Omental fat pad (tissue), 4 donors: ENCODE data around the gene VPS39. TPM values are rescaled to one million over a fixed set of nuclear protein-coding genes. Genes with fewer than 3 reads are reported as not detected.

Experiments used
- ATAC-seq: fragments of 150-250 bp; one replicate; pipeline ENCODE4 v1.9.1; 2016; ENCODE audit warnings: mild to moderate bottlenecking, moderate library complexity; ENCODE audit not compliant: low FRiP score
- DNase-seq: peaks from one replicate; pipeline ENCODE4 v3.0.0-alpha.2; 2019; ENCODE audit warnings: low spot score
- total RNA-seq, 4 donors: library from RNA; depleted of rRNA; stranded (reverse); fragments of >200 nt; gene quantifications; one replicate each; pipeline ENCODE4 v1.1.0, GENCODE V29; 2016
- TF ChIP-seq, protein P1 (sequence below), 3 donors: fragments of 450-650 bp; IDR thresholded peaks; one replicate each; pipeline ENCODE4 v1.5.1; 2016 to 2017; ENCODE audit warnings: antibody characterized with exemption in 3 of 3, mild to moderate bottlenecking in 3 of 3, moderate library complexity in 2 of 3

Gene VPS39
- total RNA-seq, 4 donors from 2014 or later: 61.0 to 134 (median 73.8) TPM

DNA sequence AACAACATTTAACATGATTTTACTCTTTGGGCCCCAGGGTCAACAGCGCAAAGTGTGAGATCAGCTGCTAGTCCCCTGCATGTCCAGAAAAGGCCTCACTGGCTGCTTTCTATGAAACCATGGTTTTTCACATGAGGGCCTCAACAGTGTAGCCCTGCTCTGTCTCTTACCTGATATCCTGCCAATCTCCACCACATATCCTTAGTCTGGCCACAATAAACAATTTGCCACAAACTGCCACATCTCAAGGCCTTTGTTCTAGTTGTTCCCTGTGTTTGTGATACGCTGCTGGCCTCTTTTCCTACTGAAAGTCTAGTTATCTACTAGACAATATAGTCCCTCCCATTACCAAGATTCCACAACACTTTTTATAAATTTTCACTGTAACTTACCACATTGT, 17.7 kb downstream of the VPS39 start:
- DNase-seq (no peak), ATAC-seq (no peak)
- TF ChIP-seq, protein P1, sequence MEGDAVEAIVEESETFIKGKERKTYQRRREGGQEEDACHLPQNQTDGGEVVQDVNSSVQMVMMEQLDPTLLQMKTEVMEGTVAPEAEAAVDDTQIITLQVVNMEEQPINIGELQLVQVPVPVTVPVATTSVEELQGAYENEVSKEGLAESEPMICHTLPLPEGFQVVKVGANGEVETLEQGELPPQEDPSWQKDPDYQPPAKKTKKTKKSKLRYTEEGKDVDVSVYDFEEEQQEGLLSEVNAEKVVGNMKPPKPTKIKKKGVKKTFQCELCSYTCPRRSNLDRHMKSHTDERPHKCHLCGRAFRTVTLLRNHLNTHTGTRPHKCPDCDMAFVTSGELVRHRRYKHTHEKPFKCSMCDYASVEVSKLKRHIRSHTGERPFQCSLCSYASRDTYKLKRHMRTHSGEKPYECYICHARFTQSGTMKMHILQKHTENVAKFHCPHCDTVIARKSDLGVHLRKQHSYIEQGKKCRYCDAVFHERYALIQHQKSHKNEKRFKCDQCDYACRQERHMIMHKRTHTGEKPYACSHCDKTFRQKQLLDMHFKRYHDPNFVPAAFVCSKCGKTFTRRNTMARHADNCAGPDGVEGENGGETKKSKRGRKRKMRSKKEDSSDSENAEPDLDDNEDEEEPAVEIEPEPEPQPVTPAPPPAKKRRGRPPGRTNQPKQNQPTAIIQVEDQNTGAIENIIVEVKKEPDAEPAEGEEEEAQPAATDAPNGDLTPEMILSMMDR (IDR thresholded peaks at IDR 0.05): no peak

- DNase-seq: no peak
- TF ChIP-seq, protein P1 (IDR thresholded peaks at IDR 0.05): no peak
- no peak for ATAC-seq
These were observed 22.3 kb downstream of the VPS39 start for GRCh38 chr15:42185801-42186200.

DNA sequence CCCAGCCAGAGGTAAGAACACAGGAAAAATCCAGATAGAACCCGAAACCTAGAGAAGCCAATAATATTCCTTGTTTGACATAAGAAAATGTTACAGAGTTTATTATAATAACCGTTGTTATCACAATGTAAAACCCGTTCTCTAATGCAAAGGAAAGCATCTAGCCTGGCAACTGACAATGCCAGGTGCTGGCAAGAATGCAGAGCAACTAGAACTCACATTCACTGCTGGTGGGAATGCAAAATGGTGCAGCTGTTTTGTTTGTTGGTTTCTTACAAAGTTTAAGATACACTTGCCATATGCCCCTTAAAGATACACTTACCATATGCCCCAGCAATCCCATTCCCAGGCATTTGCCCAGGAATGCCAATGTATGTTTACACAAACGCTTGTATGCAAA, 23.4 kb downstream of the VPS39 start:
- TF ChIP-seq, protein P1 (IDR thresholded peaks at IDR 0.05): no peak
- ATAC-seq (no peak), DNase-seq (no peak)

- ATAC-seq (no peak), DNase-seq (no peak)
- TF ChIP-seq, protein P1 (IDR thresholded peaks at IDR 0.05): no peak
These were observed 23.8 kb downstream of the VPS39 start for GRCh38 chr15:42184296-42184695.

DNA sequence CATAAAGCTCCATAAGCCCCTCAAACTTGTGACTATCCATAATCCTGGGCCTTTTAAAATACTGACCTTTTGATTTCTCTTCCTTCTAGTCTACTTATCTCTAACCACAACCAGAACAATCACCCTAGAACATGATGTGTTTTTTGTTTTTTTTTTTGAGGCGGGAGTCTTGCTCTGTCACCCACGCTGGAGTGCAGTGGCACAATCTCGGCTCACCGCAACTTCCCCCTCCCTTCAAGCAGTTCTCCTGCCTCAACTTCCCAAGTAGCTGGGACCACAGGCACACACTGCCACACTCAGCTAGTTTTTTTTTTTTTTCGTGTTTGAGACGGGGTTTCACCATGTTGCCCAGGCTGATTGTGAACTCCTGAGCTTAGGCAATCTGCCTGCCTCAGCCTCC, 25.1 kb downstream of the VPS39 start:
- ATAC-seq: no peak

DNA sequence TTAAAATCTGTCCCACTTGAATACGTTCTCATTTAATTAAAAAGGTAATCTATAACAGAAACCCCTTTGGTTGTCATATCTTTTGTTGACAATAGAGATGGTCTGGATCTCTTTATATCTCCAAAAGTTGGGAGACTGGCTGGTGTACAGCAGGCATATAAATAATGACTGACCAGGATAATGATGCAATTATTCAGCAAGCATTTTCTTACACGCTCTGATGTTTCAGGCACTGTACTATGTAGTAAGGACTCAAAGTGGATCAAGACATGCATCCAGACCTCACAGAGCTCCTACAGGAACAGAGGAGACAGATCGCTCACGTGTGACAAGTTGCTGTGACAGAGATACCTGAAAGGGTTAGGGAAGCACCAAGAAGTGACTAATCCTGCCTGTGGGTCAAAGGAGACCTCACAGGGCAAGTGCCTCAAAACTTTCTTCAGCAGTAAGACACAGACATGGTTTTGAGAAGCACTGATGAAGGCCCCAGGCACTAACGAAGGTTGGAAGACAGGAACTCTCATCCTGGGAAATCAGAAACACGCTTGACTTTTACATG, 25.7 kb downstream of the VPS39 start:
- ATAC-seq: no peak
- TF ChIP-seq, protein P1 (IDR thresholded peaks at IDR 0.05): no peak
- no peak for DNase-seq

More for the DNA sequence above, 25.1 kb downstream of the VPS39 start:
- no peak for DNase-seq
- TF ChIP-seq, protein P1 (IDR thresholded peaks at IDR 0.05): no peak

- TF ChIP-seq, protein P1 (IDR thresholded peaks at IDR 0.05): no peak
- DNase-seq: no peak
- ATAC-seq: no peak
These were observed 30.0 kb downstream of the VPS39 start for GRCh38 chr15:42178056-42178455.
